Stromal cell of bone marrow (primary cell): ENCODE results near the gene RNLS.
"Not testable (repeated sequence)": the region's sequence is repeated elsewhere in the genome, so short reads cannot be mapped to it uniquely, and the experiment has no call there.

Experiments used
- DNase-seq: peaks from one replicate; pipeline ENCODE4 v3.0.0-alpha.2; 2012; ENCODE audit warnings: low read depth

RNLS gene

GRCh38 chr10:88522715-88523114 lies 60.4 kb downstream of the RNLS start:
- DNase-seq = no peak

- no peak for DNase-seq
Measured at GRCh38 chr10:88521791-88522190, 61.3 kb downstream of the RNLS start.

GRCh38 chr10:88515235-88515634 lies 67.9 kb downstream of the RNLS start:
- no peak for DNase-seq

GRCh38 chr10:88512599-88512998 lies 70.5 kb downstream of the RNLS start:
- no peak for DNase-seq

- no peak for DNase-seq
Measured at GRCh38 chr10:88508796-88509195, 74.3 kb downstream of the RNLS start.

- no peak for DNase-seq
Measured at GRCh38 chr10:88507826-88508453, 75.2 kb downstream of the RNLS start.

GRCh38 chr10:88507404-88507803 lies 75.7 kb downstream of the RNLS start:
- no peak for DNase-seq

GRCh38 chr10:88505680-88506215 lies 77.4 kb downstream of the RNLS start:
- no peak for DNase-seq

- no peak for DNase-seq
Measured at GRCh38 chr10:88505265-88505664, 77.9 kb downstream of the RNLS start.

GRCh38 chr10:88500656-88501055 lies 82.5 kb downstream of the RNLS start:
- no peak for DNase-seq

GRCh38 chr10:88499569-88500470 lies 83.3 kb downstream of the RNLS start:
- no peak for DNase-seq

- DNase-seq = no peak
Measured at GRCh38 chr10:88497913-88498312, 85.2 kb downstream of the RNLS start.

- no peak for DNase-seq
Measured at GRCh38 chr10:88494537-88494936, 88.6 kb downstream of the RNLS start.

- DNase-seq = peak; percentile 65
Measured at GRCh38 chr10:88493691-88494483, 89.2 kb downstream of the RNLS start.

- DNase-seq = no peak
Measured at GRCh38 chr10:88491314-88491713, 91.8 kb downstream of the RNLS start.

GRCh38 chr10:88490231-88490980 lies 92.7 kb downstream of the RNLS start:
- no peak for DNase-seq

GRCh38 chr10:88489107-88489506 lies 94.0 kb downstream of the RNLS start:
- DNase-seq = no peak

GRCh38 chr10:88486816-88487215 lies 96.3 kb downstream of the RNLS start:
- DNase-seq = not testable (repeated sequence)

- no peak for DNase-seq
Measured at GRCh38 chr10:88482220-88482619, 100.9 kb downstream of the RNLS start.

- no peak for DNase-seq
Measured at GRCh38 chr10:88478256-88478655, 104.9 kb downstream of the RNLS start.

- DNase-seq = no peak
Measured at GRCh38 chr10:88477343-88478085, 105.6 kb downstream of the RNLS start.
